Peyer's patch (tissue), 4 donors: ENCODE data around the gene CFDP1. TPM values are rescaled to one million over a fixed set of nuclear protein-coding genes. Genes with fewer than 3 reads are reported as not detected.

ENCODE experiments used
- DNase-seq, 3 donors: peaks; one replicate each; pipeline ENCODE4 v3.0.0-alpha.2; 2017 to 2019
- H3K27ac ChIP-seq, 4 donors: fragments of 200-600 bp; sonication (generic); one replicate each; pipeline ENCODE4 v1.5.1; 2016 to 2019
- H3K27me3 ChIP-seq, 2 donors: fragments of 200-600 bp; sonication (generic); one replicate each; pipeline ENCODE4 v1.5.1; 2019
- H3K36me3 ChIP-seq, 3 donors: fragments of 200-600 bp; sonication (generic); one replicate each; pipeline ENCODE4 v1.5.1; 2016 to 2019
- H3K4me1 ChIP-seq, 4 donors: fragments of 200-600 bp; sonication (generic); one replicate each; pipeline ENCODE4 v1.5.1; 2016 to 2019
- H3K4me3 ChIP-seq, 4 donors: fragments of 200-600 bp; sonication (generic); 1 replicate in 3 of 4; 2 replicates in 1 of 4; pipeline ENCODE4 v1.5.1; 2016 to 2019; ENCODE audit warnings: mild to moderate bottlenecking in 1 of 4
- H3K9me3 ChIP-seq, 4 donors: fragments of 200-600 bp; sonication (generic); one replicate each; pipeline ENCODE4 v1.5.1; 2016 to 2019; ENCODE audit warnings: mild to moderate bottlenecking in 1 of 4
- POLR2A ChIP-seq, 2 donors: fragments of 450-650 bp; IDR thresholded peaks; one replicate each; pipeline ENCODE4 v1.5.1; 2017; ENCODE audit warnings: antibody characterized with exemption in 2 of 2, mild to moderate bottlenecking in 2 of 2, moderate library complexity in 2 of 2
- total RNA-seq, 4 donors: library from RNA; depleted of rRNA; stranded (reverse); fragments of >200 nt; gene quantifications; one replicate each; pipeline ENCODE4 v1.1.0, GENCODE V29; 2016
- TF ChIP-seq, protein P1 (sequence below), 6 experiments: fragments of 450-650 bp in 4 of 6; fragments of 200-600 bp in 2 of 6; sonication (generic) in 1 of 6; IDR thresholded peaks; one replicate each; pipeline ENCODE4 v1.5.1; 2017 to 2019; ENCODE audit warnings: antibody characterized with exemption in 6 of 6, mild to moderate bottlenecking in 3 of 6, moderate library complexity in 1 of 6

CFDP1 gene
- total RNA-seq, 4 donors from 2014 or later = 125 to 205 (median 156) TPM

- TF ChIP-seq POLR2A (IDR thresholded peaks at IDR 0.05) = no peak
- TF ChIP-seq, protein P1, sequence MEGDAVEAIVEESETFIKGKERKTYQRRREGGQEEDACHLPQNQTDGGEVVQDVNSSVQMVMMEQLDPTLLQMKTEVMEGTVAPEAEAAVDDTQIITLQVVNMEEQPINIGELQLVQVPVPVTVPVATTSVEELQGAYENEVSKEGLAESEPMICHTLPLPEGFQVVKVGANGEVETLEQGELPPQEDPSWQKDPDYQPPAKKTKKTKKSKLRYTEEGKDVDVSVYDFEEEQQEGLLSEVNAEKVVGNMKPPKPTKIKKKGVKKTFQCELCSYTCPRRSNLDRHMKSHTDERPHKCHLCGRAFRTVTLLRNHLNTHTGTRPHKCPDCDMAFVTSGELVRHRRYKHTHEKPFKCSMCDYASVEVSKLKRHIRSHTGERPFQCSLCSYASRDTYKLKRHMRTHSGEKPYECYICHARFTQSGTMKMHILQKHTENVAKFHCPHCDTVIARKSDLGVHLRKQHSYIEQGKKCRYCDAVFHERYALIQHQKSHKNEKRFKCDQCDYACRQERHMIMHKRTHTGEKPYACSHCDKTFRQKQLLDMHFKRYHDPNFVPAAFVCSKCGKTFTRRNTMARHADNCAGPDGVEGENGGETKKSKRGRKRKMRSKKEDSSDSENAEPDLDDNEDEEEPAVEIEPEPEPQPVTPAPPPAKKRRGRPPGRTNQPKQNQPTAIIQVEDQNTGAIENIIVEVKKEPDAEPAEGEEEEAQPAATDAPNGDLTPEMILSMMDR (IDR thresholded peaks at IDR 0.05) = no peak
- no peaks in the 10 kb centered on the region for H3K27me3 ChIP-seq
- no peaks in the 10 kb centered on the region for H3K36me3 ChIP-seq
- no peak overlapping the region for H3K4me3 ChIP-seq
- H3K9me3 ChIP-seq = no peaks in the 10 kb centered on the region
- H3K27ac ChIP-seq = no peak overlapping the region
- DNase-seq = no peak
- peaks cover 0 to 12% (median 3%) of the 10 kb centered on the region in 4 donors for H3K4me1 ChIP-seq
These were observed 54.0 kb downstream of the CFDP1 start for GRCh38 chr16:75379339-75379738.

GRCh38 chr16:75378616-75379015 lies 54.7 kb downstream of the CFDP1 start:
- Histone ChIP-seq H3K4me3 (no peak overlapping the region), H3K9me3 (no peaks in the 10 kb centered on the region), H3K27ac (no peak overlapping the region), H3K36me3 (no peaks in the 10 kb centered on the region), H3K27me3 (no peaks in the 10 kb centered on the region), H3K4me1 (peaks cover 0 to 12% (median 3%) of the 10 kb centered on the region in 4 donors)
- no peak for DNase-seq
- TF ChIP-seq, protein P1 (IDR thresholded peaks at IDR 0.05) = no peak
- no peak for TF ChIP-seq POLR2A (IDR thresholded peaks at IDR 0.05)

DNA sequence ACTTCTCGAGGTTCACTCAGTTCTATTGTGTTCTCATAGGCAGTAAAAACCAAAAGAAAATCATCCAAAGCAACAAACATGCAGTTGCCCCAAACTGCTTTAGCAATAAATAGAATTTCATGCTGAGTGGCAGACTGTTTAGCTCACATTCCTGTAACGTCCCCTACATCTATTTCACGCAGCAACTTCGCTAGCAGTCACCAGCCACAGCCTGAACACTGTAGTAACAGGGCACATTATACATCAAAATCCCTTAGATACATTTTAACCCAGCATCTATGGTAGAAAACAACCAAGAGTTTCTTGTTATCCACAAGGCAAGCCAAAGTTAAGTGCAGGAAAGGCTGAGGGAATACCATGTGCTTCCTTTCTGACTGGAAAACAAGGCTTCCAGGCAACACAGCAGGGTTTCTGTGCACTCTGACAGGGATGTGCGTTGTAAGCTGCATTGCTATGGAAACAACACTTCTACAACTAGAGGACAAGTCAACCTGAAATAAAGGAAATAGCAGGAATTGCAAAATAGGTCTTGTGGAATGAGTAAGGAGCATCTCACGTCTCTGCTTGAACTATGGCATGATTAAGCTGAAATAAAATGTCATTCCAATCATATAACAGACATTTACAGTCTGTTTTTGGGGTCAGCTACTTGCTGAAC lies 55.4 kb downstream of the CFDP1 start:
- Histone ChIP-seq H3K27me3 (no peaks in the 10 kb centered on the region), H3K27ac (peak overlapping the region in 1 of 4 donors; percentile 52), H3K4me1 (peaks cover 0 to 12% (median 3%) of the 10 kb centered on the region in 4 donors), H3K36me3 (no peaks in the 10 kb centered on the region), H3K9me3 (no peaks in the 10 kb centered on the region), H3K4me3 (no peak overlapping the region)
- no peak for DNase-seq
- no peak for TF ChIP-seq POLR2A (IDR thresholded peaks at IDR 0.05)
- TF ChIP-seq, protein P1 (IDR thresholded peaks at IDR 0.05) = no peak

GRCh38 chr16:75376475-75377161 lies 56.7 kb downstream of the CFDP1 start:
- H3K9me3 ChIP-seq = no peaks in the 10 kb centered on the region
- H3K27ac ChIP-seq = peak overlapping the region in 2 of 4 donors; percentile 23 to 38
- no peak for TF ChIP-seq POLR2A (IDR thresholded peaks at IDR 0.05)
- TF ChIP-seq, protein P1 (IDR thresholded peaks at IDR 0.05) = no peak
- H3K4me3 ChIP-seq = no peak overlapping the region
- no peaks in the 10 kb centered on the region for H3K36me3 ChIP-seq
- DNase-seq = no peak
- H3K27me3 ChIP-seq = no peaks in the 10 kb centered on the region
- peaks cover 0 to 12% (median 3%) of the 10 kb centered on the region in 4 donors for H3K4me1 ChIP-seq

DNA sequence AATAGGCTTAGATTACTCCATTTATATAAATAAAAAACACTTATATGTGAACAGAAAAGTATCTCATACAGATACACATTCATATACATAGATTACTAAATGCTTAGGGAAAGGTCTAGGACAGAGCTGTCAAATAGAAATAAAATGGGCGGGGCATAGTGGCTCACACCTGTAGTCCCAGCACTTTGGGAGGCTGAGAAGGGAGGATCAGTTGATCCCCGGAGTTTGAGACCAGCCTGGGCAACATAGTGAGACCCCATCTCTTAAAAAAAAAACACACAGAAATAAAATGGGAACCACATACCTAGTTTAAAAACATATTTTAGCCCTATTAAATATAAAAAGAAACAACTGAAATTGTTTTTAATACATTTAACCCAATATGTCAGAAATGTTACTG lies 58.9 kb downstream of the CFDP1 start:
- Histone ChIP-seq H3K27ac (no peak overlapping the region), H3K27me3 (no peaks in the 10 kb centered on the region), H3K4me1 (no peaks in the 10 kb centered on the region), H3K9me3 (no peaks in the 10 kb centered on the region), H3K4me3 (no peak overlapping the region), H3K36me3 (no peaks in the 10 kb centered on the region)
- no peak for TF ChIP-seq POLR2A (IDR thresholded peaks at IDR 0.05)
- TF ChIP-seq, protein P1 (IDR thresholded peaks at IDR 0.05) = no peak
- no peak for DNase-seq
